K562 (cell line): Measurements from ENCODE around the gene SEMA3G. TPM values are rescaled to one million over a fixed set of nuclear protein-coding genes. Genes with fewer than 3 reads are reported as not detected.

Experiments used
- ATF7 ChIP-seq: fragments of 450-650 bp; IDR thresholded peaks from 2 replicates; pipeline ENCODE4 v1.7.1; 2014; ENCODE audit warnings: mild to moderate bottlenecking, moderate library complexity
- CEBPB ChIP-seq: fragments of 450-650 bp; IDR thresholded peaks from 2 replicates; pipeline ENCODE4 v1.6.1; 2016; ENCODE audit warnings: missing genetic modification characterization, missing compliant biosample characterization
- CREB3L1 ChIP-seq: fragments of 450-650 bp; IDR thresholded peaks from 2 replicates; pipeline ENCODE4 v1.6.1; 2014; ENCODE audit warnings: low read depth, mild to moderate bottlenecking, moderate library complexity, borderline replicate concordance
- ESRRB ChIP-seq: fragments of 250-450 bp; sonication (Bioruptor Pico); IDR thresholded peaks from 2 replicates; pipeline ENCODE4 v1.5.0; 2020; ENCODE audit warnings: mild to moderate bottlenecking, moderate library complexity, borderline replicate concordance
- ETS2 ChIP-seq: IDR thresholded peaks from 2 replicates; pipeline ENCODE4 v1.6.1; 2016; ENCODE audit warnings: borderline replicate concordance, missing genetic modification characterization, mild to moderate bottlenecking, moderate library complexity, missing compliant biosample characterization; ENCODE audit not compliant: poor library complexity, severe bottlenecking
- MITF ChIP-seq: IDR thresholded peaks from 2 replicates; pipeline ENCODE4 v1.6.1; 2014; ENCODE audit warnings: antibody characterized with exemption
- POLR2A ChIP-seq: fragments of 450-650 bp; conservative IDR thresholded peaks from 2 replicates; pipeline ENCODE4 v1.6.1; 2016
- SAFB ChIP-seq: fragments of 200-400 bp; formaldehyde crosslinking; IDR thresholded peaks from 2 replicates; pipeline ENCODE4 v1.6.1; 2017; ENCODE audit warnings: low read depth, low read length, borderline replicate concordance
- SMAD4 ChIP-seq: fragments of 250-450 bp; sonication (Bioruptor Pico); conservative IDR thresholded peaks from 2 replicates; pipeline ENCODE4 v1.8.0; 2021; ENCODE audit warnings: inconsistent platforms, mild to moderate bottlenecking, moderate library complexity
- polyA plus RNA-seq, 8 experiments: library from polyadenylated mRNA; depleted of rRNA in 4 of 8; stranded (reverse) in 5 of 8; unstranded in 3 of 8; fragments of >200 nt; fragmentation: Nextera tagmentation in 2 of 8; fragmentation: Illumina TruSeq in 1 of 8; extraction: Ambion mirVana in 2 of 8; extraction: Trizol in 1 of 8; gene quantifications; 2 replicates each; pipeline versions ENCODE4 v1.2.1 to v1.2.3, GENCODE V29; 2011 to 2014; ENCODE audit warnings: inconsistent platforms in 1 of 8, missing spikeins in 1 of 8
- total RNA-seq, 7 experiments: library from RNA; depleted of rRNA in 6 of 7; stranded (reverse); fragments of >200 nt in 6 of 7; fragmentation: Illumina TruSeq in 2 of 7; extraction: Trizol in 2 of 7; gene quantifications; 2 replicates each; pipeline versions ENCODE4 v1.2.1 to v1.2.3, GENCODE V29; 2011 to 2021; ENCODE audit warnings: low replicate concordance in 1 of 7

SEMA3G gene
- total and polyA plus RNA-seq, 9 of the 15 experiments (the other 6 are each of a cell fraction or from before 2014, with no cell fraction given), result 0.04 to 0.07 (median 0.05) TPM; not detected in 6

- TF ChIP-seq SMAD4 (CRISPR knock-in tag) (no peak), CREB3L1 (0 out of 2 replicates have a peak, but pooled peaks have one; percentile 71), CEBPB (tag) (peak; percentile 98), ATF7 (peak; percentile 70; the same call in 1 of the 2 replicates), MITF (no peak), SAFB (no peak), ETS2 (tag) (no peak), POLR2A (peak; percentile 81), ESRRB (CRISPR knock-in tag) (no peak)
Observed at GRCh38 chr3:52455283-52456168, 10.6 kb upstream of the SEMA3G start, which contains the start of gene NISCH (continued).
